HG03571 (cell line): Measurements from ENCODE around the gene SCAMP1.
"Not testable (repeated sequence)": the region's sequence is repeated elsewhere in the genome, so short reads cannot be mapped to it uniquely, and the experiment has no call there.

Experiments used
- ATAC-seq: cut with Tn5 transposase; IDR thresholded peaks from one replicate; pipeline ENCODE4 v1.9.1; 2021; ENCODE audit not compliant: unreplicated experiment

Gene SCAMP1

DNA sequence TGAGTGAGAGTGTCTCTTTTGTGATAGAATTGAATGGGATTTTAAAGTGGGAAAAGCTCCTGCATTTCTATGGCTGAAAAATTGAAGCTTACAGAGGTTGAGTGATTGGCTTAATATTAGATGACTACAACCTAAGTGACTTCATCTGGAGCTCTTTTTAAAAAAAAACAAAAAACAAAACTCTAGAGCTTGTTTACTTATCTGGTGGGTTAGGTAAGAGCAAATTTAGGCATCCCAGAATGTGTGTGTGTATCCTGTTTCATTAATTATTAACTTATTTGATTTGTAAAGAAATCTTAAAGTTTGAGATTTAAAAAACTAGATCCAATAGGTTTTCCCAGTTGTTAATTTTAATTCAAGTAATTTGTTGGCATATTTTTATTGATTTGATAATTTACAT, 60.1 kb downstream of the SCAMP1 start:
- ATAC-seq, result no peak

- ATAC-seq, result no peak
Observed at GRCh38 chr5:78424665-78425064, 64.2 kb downstream of the SCAMP1 start.

GRCh38 chr5:78429332-78429980, 69.0 kb downstream of the SCAMP1 start:
- no peak for ATAC-seq

DNA sequence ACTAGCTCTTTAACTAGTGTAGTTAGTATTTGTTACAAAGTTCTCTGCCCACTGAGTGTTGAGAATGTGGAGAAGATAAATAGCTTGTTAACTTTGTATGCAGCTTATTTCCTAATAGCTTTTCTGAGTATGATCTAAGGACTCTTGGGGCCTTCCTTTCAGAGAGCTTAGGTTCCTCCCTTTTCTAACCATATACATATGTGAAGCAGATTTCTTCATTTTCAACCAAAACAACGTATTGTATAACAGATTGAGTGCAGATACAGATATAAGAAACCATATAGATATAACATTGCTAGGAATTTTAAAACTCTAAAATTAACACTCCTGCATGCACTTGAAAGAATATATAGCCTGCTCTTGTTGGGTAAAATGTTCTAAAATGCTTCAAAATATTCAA, 70.4 kb downstream of the SCAMP1 start:
- ATAC-seq, result no peak

DNA sequence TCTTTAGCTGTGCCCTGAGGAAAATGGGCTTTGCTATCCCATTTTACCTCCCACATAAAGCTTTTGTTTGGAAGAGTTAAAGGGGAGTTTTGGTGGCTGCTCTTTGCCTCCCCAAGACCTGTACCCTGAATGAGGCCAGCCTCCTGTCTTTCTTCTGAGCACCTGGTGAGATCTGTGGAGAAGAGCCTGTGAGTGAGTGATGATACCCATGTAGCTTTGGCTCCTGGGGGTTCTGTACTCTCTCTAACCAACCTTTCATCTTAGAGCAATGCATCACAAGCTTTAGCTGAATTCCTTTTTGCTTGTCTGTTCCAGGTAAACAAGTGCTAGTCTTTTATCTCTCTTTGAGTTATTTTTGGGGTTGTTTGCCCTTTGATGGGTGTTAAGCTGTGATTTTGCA, 73.6 kb downstream of the SCAMP1 start:
- ATAC-seq, result no peak

- ATAC-seq, result no peak
Observed at GRCh38 chr5:78447775-78448424, 87.5 kb downstream of the SCAMP1 start.

DNA sequence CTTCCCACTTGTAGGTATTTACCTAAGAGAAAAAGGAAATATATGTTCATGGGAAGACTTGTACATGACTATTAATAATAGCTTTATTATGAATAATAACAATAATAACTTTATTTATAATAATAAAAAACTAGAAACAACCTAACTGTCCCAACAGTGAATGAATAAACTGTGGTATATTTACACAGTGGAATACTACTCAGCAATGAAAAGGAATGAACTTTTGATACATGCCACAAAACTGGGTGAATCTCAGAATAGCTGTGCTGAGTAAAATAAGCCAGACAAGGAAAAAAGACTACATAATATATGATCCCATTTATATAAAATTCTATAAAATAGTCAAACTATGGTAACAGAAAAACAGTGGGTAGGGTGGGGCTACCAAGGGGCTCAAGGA, 88.7 kb downstream of the SCAMP1 start:
- no peak for ATAC-seq

- not testable (repeated sequence) for ATAC-seq
Observed at GRCh38 chr5:78457507-78457906, 97.1 kb downstream of the SCAMP1 start.

- ATAC-seq, result no peak
Observed at GRCh38 chr5:78458843-78459242, 98.4 kb downstream of the SCAMP1 start.

- ATAC-seq, result no peak
Observed at GRCh38 chr5:78467140-78467539, 106.7 kb downstream of the SCAMP1 start.

DNA sequence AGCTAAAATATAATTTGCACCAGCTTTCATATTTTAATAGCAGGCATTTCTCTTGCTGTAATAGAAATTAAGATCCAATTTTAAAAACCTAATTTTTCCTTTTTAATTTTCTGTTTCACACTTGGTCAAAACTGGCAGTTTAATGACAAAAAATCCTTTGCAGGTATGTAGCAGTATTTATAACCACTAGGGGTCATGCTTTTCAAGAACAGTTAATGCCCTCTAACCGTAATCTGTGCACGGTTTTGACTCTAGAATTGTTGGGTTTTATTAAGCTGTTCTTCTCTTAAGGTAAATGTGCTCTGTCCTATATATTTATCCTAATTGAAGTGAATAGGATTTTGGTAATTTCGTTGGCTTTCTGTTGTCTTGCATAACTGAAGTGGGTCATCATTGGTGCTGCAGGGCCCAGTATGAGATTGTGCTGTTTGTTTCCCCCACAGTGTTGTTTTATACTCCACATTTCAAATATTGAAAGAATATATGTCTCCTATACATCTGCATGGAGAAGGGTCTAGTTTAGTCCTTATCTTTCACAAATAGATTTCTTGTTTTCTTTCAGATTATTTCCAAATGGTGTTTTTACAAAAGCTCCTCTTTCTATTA, 107.4 kb downstream of the SCAMP1 start:
- ATAC-seq, result no peak

DNA sequence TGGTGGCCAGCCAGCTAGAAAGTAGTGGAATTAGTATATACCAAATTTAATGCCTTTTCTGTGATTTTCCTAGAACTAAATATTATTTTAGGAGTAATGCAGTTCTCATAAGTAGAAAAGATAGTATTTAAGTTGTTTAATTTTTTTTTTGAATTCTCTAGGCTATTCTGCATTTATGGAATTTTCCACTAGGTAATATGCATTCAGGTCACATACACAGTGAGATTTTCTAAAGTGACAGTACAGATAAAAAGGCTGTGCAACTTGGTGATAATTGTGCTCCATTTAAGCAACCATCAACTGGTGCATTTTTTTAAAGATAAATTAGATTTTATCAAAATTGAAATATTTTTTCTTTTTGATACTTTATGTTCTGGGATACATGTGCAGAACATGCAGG, 111.5 kb downstream of the SCAMP1 start:
- ATAC-seq, result no peak

DNA sequence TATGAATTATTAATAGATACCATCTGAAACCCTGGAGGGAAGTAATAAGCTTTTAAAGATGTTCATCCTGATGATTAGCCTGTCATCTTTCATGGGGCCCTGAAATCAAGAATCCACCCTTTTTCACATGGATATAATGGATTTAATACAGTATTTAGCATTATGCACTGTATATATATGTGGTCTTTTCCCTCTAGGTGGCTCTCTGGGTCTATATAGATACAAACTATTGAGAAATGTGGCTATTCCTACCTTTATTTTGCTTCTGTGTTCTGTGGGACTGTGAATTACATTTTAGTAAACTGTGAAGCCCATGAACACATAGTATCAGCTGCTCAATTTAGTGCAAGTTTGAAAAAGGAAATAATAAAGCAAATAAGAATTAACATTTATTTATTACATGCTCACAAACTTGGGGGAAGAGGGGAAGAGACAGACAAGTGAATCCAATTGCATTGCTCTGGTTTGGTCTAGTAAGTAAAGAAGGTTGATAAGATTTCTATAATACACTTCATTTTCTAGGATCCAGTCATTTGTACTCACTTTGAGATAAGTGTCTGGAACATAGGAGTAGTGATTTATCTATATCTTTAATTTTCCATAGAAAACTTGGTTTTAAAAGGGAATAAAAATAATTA, 112.2 kb downstream of the SCAMP1 start:
- ATAC-seq, result no peak

DNA sequence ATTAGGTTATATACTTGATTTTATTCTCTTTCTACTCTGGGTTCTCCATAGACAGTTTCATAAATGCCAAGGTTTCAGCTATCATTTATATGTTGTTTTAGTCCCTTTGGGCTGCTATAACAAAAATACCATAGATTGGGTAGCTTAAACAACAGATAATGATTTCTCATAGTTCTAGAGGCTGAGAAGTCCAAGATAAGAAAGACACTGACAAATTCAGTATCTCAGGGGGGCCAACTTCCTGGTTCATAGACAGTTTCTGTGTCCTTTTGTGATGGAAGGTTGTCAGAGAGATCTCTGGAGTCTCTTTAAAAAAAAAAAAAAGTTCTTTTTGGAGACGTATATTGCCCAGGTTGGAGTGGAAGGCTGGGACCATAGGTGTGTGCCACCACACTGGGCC, 113.3 kb downstream of the SCAMP1 start:
- no peak for ATAC-seq

DNA sequence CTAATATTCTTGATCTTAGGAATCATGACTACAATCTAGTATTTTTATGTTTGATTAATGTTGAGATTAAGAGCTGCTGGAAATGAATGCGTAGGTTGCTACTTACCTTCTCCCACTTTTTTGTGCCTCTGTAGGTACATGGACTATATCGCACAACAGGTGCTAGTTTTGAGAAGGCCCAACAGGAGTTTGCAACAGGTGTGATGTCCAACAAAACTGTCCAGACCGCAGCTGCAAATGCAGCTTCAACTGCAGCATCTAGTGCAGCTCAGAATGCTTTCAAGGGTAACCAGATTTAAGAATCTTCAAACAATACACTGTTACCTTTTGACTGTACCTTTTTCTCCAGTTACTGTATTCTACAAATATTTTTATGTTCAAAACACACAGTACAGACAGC, 115.0 kb downstream of the SCAMP1 start:
- no peak for ATAC-seq

DNA sequence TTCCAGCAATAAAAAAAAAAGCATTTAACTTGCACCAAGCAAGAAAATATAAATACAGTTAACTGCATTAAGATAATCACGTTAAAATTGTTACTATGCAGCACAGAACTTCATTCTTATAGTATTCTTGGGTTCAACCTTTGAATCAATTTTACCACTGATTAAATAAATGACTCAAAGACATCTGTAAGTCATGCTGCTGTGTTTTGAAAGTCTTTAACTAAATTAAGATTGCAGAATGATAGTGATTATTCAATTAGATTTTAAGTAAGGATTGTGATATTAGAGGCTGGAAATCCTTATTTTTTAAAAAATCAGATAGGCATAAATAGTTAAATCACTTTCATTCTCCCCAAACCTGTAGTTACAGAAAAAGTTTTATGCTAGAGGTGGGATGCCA, 116.4 kb downstream of the SCAMP1 start:
- ATAC-seq, result no peak

GRCh38 chr5:78482948-78483347, 122.5 kb downstream of the SCAMP1 start:
- no peak for ATAC-seq

- ATAC-seq, result peak; percentile 74
Observed at GRCh38 chr5:78483809-78484521, 123.5 kb downstream of the SCAMP1 start.

DNA sequence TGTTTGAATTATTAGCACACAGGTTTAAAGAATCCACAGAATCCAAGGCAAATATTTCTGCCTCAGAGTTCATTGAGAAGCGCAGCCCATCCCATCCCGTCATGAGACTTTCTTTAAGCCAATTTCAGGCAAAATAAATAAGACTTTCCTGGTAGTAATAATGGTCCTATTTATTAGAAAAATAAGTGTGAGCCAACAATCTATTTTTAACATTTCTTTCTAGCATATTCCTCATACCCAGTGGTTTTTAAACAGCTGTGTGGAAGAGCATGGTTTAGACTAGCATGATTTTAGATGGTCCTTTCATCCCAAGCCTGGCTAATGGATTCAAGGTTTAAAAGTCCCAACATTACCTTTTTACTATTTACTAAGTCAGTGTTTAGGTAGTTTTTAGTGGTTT, 125.8 kb downstream of the SCAMP1 start:
- ATAC-seq, result no peak

DNA sequence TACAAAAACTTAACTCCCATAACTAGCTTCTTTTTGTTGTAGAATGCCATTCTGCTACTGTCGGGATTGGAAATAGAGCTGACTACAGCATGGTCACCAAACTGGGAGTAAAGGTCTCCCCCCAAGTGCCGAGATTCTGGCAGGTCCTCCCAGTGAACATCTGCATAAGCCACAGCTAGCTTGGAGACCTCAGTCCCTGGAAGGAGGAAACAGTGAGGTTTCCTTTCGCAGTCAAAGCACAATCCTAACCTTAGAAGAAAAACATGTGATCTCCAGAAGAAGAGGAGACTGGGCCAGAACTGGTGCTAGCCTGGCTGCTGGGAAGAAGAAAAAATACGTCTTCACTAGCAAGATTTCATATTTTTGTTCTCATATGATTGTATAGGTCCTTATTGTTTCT, 127.4 kb downstream of the SCAMP1 start:
- ATAC-seq, result no peak

DNA sequence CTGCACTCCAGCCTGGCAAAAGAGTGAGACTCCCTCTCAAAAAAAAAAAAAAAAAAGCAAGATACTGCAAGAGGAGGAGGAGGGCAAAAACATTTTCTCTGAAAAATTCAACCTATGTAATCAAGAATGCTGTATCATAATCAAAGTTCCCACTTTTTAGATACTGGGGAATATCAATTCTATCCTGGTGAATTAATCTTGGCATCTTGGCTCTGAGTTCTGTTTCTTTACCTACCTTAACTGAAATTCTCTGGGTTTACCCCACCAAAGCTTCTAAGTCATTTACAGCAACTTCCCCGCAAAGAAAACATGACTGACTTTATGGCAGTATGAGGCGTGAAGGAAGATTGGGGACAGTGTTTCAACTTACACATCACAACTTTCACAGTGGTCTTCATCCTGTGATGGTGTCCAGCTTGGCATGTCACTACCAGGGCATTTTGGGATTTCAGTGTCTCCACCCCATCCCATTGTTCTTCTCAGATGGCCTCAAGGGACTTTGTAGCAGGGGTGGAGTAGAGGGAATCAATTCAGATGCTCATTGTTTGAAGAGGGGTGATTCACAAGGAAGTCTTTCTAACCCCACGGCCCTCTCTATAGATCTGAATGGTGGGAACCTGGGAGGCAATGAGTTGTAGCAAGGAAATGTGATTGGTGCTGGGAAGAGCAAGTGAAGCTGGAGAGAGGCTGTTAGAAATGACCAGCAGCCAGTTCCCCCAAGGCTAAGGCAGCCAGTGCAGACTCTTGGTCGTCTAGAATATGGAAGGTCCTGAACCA, 130.5 kb downstream of the SCAMP1 start:
- no peak for ATAC-seq
